Cardiac fibroblast (primary cell): ENCODE data around the gene GRIK5.

ENCODE experiments used
- DNase-seq, 2 donors: peaks; one replicate each; pipeline versions ENCODE4 v3.0.0 to v3.0.0-alpha.2; 2010; ENCODE audit warnings: low read depth in 2 of 2
- H3K4me3 ChIP-seq, 2 donors: replicated peaks in 1 of 2; 1 replicate in 1 of 2; 2 replicates in 1 of 2; pipeline ENCODE4 v1.5.1; 2011; ENCODE audit warnings: low read depth in 2 of 2, low read length in 2 of 2, mild to moderate bottlenecking in 2 of 2, moderate library complexity in 1 of 2
- TF ChIP-seq, protein P1 (sequence below): IDR thresholded peaks from one replicate; pipeline ENCODE4 v1.5.1; 2011; ENCODE audit warnings: low read depth, mild to moderate bottlenecking, low read length, inconsistent platforms

Gene GRIK5

DNA sequence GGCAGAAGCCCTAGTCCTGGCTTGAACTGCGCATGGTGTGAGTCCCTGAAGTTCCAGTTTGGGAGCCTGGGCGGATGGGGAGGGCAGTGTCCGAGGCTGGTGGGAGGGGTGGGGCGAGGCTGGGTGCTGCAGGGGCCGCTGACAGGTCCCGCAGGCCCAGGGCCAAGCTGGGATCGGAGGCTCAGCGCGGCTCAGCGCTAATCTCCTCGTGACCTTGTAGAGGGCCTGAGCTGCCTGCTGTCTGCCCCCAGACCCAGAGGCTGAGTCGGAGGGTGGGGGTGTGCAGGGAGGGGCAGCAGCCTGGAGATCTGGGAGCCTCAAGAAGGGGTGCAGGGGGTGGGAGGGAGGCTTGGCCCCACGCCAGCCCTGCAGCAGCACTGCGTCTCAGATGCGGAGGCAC is 79.0 kb downstream of the GRIK5 start:
- TF ChIP-seq, protein P1, sequence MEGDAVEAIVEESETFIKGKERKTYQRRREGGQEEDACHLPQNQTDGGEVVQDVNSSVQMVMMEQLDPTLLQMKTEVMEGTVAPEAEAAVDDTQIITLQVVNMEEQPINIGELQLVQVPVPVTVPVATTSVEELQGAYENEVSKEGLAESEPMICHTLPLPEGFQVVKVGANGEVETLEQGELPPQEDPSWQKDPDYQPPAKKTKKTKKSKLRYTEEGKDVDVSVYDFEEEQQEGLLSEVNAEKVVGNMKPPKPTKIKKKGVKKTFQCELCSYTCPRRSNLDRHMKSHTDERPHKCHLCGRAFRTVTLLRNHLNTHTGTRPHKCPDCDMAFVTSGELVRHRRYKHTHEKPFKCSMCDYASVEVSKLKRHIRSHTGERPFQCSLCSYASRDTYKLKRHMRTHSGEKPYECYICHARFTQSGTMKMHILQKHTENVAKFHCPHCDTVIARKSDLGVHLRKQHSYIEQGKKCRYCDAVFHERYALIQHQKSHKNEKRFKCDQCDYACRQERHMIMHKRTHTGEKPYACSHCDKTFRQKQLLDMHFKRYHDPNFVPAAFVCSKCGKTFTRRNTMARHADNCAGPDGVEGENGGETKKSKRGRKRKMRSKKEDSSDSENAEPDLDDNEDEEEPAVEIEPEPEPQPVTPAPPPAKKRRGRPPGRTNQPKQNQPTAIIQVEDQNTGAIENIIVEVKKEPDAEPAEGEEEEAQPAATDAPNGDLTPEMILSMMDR: no peak
- DNase-seq: no peak
- H3K4me3 ChIP-seq: no peak overlapping the region

DNA sequence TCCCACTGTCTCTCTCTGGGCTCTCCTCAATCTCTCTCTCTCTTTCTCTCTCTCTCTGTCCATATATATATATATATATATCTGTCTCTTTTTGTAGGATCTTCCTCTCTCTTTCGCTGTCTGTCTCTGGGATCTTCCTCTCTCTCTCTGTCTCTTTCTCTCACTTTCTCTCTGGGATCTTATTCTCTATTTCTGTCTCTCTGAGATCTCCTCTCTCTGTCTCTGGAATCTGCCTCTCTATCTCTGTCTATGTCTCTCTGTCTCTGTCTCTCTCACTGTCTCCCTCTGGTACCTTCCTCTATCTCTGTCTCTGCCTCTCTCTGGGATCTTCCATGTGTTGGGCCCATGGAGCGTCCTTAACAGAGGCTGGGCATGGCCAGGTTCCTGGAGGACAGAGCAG is 79.4 kb downstream of the GRIK5 start:
- TF ChIP-seq, protein P1: no peak
- H3K4me3 ChIP-seq: no peak overlapping the region
- no peak for DNase-seq

DNA sequence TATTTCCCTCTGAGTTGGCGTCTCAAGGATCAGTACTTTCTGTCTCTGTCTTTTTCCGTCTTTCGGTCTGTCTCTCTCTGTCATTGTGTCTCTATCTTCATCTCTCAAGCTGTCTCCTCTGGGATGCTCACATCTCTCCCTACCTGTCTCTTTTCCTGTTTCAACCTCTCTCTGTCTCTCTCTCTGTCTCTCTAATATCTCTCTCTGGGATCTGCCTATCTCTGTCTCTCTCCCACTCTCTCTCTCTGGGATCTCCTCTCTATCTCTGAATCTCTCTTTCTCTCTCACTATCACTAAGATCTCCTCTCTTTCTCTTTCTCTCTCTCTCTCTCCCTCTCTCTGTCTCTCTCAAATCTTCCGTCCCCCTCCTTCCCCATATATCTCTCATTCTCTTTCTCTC is 80.0 kb downstream of the GRIK5 start:
- TF ChIP-seq, protein P1: no peak
- no peak overlapping the region for H3K4me3 ChIP-seq
- no peak for DNase-seq

DNA sequence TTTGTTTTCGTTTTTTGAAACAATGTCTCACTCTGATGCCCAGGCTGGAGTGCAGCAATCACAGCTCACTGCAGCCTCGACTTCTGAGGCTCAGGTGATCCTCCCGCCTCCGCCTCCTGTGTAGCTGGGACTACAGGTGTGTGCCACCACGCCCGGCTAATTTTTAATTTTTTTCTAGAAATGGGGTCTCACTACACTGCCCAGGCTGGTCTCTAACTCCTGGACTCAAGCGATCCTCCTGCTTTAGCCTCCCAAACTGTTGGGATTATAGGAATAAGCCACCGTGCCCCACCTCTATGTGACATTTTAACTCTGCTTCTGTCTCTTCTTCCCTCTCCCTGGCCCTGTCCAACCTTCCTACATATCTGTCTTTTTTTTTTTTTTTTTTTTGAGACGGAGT is 81.1 kb downstream of the GRIK5 start:
- no peak overlapping the region for H3K4me3 ChIP-seq
- no peak for DNase-seq
- TF ChIP-seq, protein P1: no peak

DNA sequence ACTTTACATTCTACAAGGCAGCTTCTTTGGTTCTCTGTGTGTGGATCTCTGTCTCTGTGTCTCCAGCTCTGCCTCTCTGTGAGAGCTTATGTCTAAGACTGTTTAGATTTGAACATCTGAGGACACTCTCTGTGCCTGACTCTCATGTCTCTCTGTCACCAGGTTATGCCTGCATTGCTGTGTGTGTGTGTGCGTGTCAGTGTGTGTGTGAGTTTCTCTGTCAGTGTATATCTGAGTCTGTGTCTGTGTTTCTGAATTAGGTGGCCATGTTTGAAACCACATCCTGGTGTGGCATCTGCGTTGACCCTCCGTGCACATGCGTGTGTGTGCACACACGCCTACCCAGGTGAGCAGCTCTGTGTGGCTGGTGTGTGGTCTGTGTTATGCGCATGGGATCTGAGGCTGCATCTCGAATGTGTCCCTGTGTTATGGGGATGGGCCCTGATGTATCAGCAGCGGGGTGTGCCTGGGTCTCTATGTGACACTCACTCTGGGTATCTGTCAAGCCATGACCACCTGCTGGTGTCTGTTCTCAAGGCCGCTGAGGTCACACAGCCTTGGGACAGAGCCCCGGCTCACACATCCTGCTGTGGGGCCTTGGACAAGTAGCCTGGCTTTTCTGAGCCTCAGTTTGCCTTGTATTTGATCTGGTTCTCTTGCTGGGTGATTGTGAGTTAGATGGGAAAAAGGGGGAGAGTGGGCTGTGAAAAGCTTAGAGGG is 82.7 kb downstream of the GRIK5 start:
- no peak for DNase-seq
- TF ChIP-seq, protein P1: no peak
- no peak overlapping the region for H3K4me3 ChIP-seq

DNA sequence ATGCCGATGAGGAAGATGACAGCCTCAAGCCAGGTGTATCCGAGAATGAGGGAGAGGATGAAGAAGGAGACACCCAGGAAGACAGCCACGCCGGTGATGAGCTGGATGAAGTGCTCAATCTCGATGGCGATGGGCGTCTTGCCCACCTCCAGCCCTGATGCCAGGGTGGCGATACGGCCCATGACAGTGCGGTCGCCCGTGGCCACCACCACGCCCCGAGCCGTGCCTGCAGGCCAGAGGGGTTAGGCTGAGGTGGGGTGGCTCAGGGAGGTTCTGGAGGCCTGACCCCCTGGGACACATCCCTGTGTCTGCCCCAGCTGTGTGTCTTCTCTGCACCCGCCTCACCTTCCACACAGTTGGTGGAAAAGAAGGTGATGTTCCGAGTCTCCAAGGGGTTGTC is 85.0 kb downstream of the GRIK5 start:
- TF ChIP-seq, protein P1: no peak
- DNase-seq: no peak

DNA sequence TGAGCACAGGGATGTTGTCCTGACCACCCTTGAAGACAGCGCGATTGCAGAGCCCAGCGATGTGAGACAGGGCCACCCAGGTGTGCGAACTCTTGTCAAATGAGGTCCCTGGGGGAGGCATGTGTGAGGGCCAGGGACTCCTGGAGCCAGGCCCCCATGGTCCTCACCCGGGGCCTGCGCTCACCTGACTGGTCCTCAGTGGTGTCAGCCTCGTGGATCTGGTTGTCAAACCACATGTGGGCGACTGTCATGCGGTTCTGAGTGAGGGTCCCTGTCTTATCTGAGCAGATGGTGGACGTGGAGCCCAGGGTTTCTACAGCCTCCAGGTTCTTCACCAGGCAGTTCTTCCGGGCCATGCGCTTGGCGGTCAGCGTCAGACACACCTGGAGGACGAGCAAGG is 88.3 kb downstream of the GRIK5 start:
- TF ChIP-seq, protein P1: no peak
- H3K4me3 ChIP-seq: no peak overlapping the region
- DNase-seq: no peak

More for the DNA sequence above, 85.0 kb downstream of the GRIK5 start:
- H3K4me3 ChIP-seq: no peak overlapping the region
